GM12878 (cell line): ENCODE results near the gene NCKAP5. TPM values are rescaled to one million over a fixed set of nuclear protein-coding genes. Genes with fewer than 3 reads are reported as not detected.

ENCODE experiments used
- ATAC-seq: fragments of 200-7000 bp; cut with Tn5 transposase; 3 replicates; pipeline ENCODE4 v1.9.1; 2020; ENCODE audit warnings: mild to moderate bottlenecking, moderate library complexity
- BruUV-seq: library from RNA; stranded (reverse); fragments of 400-500 nt; replicated peaks from 2 replicates; lab custom pipeline; 2021; lab: Mats Ljungman, UMichigan
- CTCF ChIA-PET: fragments of 300-600 bp; sonication (Branson Sonifier 250); formaldehyde crosslinking; extraction: SDS; loops from one replicate; lab custom pipeline; 2021; ENCODE audit warnings: inconsistent platforms; lab: Yijun Ruan, JAX
- POLR2A ChIA-PET: fragments of 350-600 bp; formaldehyde crosslinking; extraction: SDS; loops from one replicate; lab custom pipeline; 2021; ENCODE audit warnings: inconsistent platforms; lab: Charles Lee
- RAD21 ChIA-PET: fragments of 300-600 bp; sonication (Branson Sonifier 250); formaldehyde crosslinking; loops from one replicate; lab custom pipeline; 2023; ENCODE audit warnings: antibody characterized with exemption; ENCODE audit not compliant: unreplicated experiment; lab: Charles Lee
- SMC1A ChIA-PET: fragments of 300-600 bp; sonication (Branson Sonifier 250); formaldehyde crosslinking; loops from one replicate; lab custom pipeline; 2023; ENCODE audit not compliant: unreplicated experiment, uncharacterized antibody; lab: Charles Lee
- DNase-seq: peaks from one replicate; pipeline ENCODE4 v3.0.0-alpha.2; 2011; ENCODE audit warnings: low read depth, low spot score
- FAIRE-seq: peaks from 3 replicates; lab custom pipeline; 2011; peaks lifted over from hg19 to GRCh38; lab: Jason Lieb, UNC
- H2AFZ ChIP-seq: 2 replicates; pipeline ENCODE4 v1.6.0; 2011; ENCODE audit warnings: low read depth, low read length, control low read depth; ENCODE audit not compliant: control insufficient read depth
- H3K27ac ChIP-seq: 2 replicates; pipeline ENCODE4 v1.5.1; 2011; ENCODE audit warnings: control low read depth; ENCODE audit not compliant: control insufficient read depth, insufficient read depth
- H3K27me3 ChIP-seq, 2 experiments: replicated peaks in 1 of 2; 2 replicates each; pipeline versions ENCODE4 v1.6.0 to v1.6.1; 2011; ENCODE audit warnings: low read length in 1 of 2; ENCODE audit not compliant: control insufficient read depth in 2 of 2, insufficient read depth in 2 of 2
- H3K36me3 ChIP-seq, 2 experiments: 2 replicates each; pipeline ENCODE4 v1.5.1; 2011; ENCODE audit warnings: low read length in 1 of 2; ENCODE audit not compliant: control insufficient read depth in 2 of 2, insufficient read depth in 2 of 2
- H3K4me1 ChIP-seq: 2 replicates; pipeline ENCODE4 v1.6.1; 2011; ENCODE audit warnings: mild to moderate bottlenecking, low read length, moderate library complexity, mixed read lengths; ENCODE audit not compliant: control insufficient read depth, insufficient read depth
- H3K4me2 ChIP-seq: 2 replicates; pipeline ENCODE4 v1.6.0; 2011; ENCODE audit warnings: control low read depth; ENCODE audit not compliant: control insufficient read depth, insufficient read depth
- H3K4me3 ChIP-seq: fragments of 200-600 bp; sonication (generic); 2 replicates; pipeline ENCODE4 v1.5.1; 2016
- H3K79me2 ChIP-seq: 2 replicates; pipeline ENCODE4 v1.6.0; 2011; ENCODE audit warnings: low read length; ENCODE audit not compliant: control insufficient read depth, insufficient read depth
- H3K9ac ChIP-seq: 2 replicates; pipeline ENCODE4 v1.8.0; 2011; ENCODE audit warnings: low read length, control low read depth, mixed read lengths; ENCODE audit not compliant: control insufficient read depth, insufficient read depth
- H3K9me3 ChIP-seq: replicated peaks from 3 replicates; pipeline ENCODE4 v1.5.1; 2011; ENCODE audit warnings: mild to moderate bottlenecking, low read length; ENCODE audit not compliant: control insufficient read depth, insufficient read depth
- H4K20me1 ChIP-seq: 2 replicates; pipeline ENCODE4 v1.6.0; 2011; ENCODE audit not compliant: control insufficient read depth, insufficient read depth
- BCL11A ChIP-seq: IDR thresholded peaks from 2 replicates; pipeline ENCODE4 v1.6.1; 2011; ENCODE audit warnings: low read depth, low read length
- CBX3 ChIP-seq: fragments of 200-600 bp; sonication (generic); IDR thresholded peaks from 2 replicates; pipeline ENCODE4 v1.6.1; 2016; ENCODE audit warnings: low read depth, borderline replicate concordance
- ZNF274 ChIP-seq: IDR thresholded peaks from one replicate; pipeline ENCODE4 v1.8.0; 2011; ENCODE audit not compliant: insufficient read length, insufficient read depth
- ZNF687 ChIP-seq: fragments of 450-650 bp; IDR thresholded peaks from 2 replicates; pipeline ENCODE4 v1.6.1; 2017; ENCODE audit warnings: mild to moderate bottlenecking, moderate library complexity
- WGBS: methylation state at CpG from one replicate; pipeline ENCODE4 v1.1.6; 2016; ENCODE audit warnings: low lambda C conversion rate; ENCODE audit not compliant: insufficient replicate concordance, insufficient coverage; ENCODE audit errors: missing lambda C conversion rate; 5-methylcytosine and 5-hydroxymethylcytosine counted together
- in situ Hi-C: fragments of 300-500 bp; cut with MboI; formaldehyde crosslinking; loops from 9 replicates; pipeline ENCODE4 v1.14.3; 2018; ENCODE audit warnings: mixed read lengths
- intact Hi-C: fragments of 100-400 bp; cut with micrococcal nuclease; formaldehyde crosslinking; loops from one replicate; pipeline ENCODE4 v1.14.2; 2022; ENCODE audit not compliant: unreplicated experiment
- polyA plus RNA-seq, 11 experiments: library from polyadenylated mRNA; depleted of rRNA in 4 of 11; unstranded in 6 of 11; stranded (reverse) in 5 of 11; fragments of >200 nt; fragmentation: Nextera tagmentation in 4 of 11; fragmentation: Illumina TruSeq in 1 of 11; extraction: Ambion mirVana in 4 of 11; extraction: Trizol in 1 of 11; gene quantifications; 1 replicate in 1 of 11; 2 replicates in 10 of 11; pipeline versions ENCODE4 v1.2.1 to v1.2.3, GENCODE V29; 2011 to 2016; ENCODE audit warnings: inconsistent platforms in 2 of 11, missing spikeins in 2 of 11, low read depth in 1 of 11
- total RNA-seq, 4 experiments: library from RNA; depleted of rRNA in 3 of 4; stranded (reverse); fragments of >200 nt in 3 of 4; fragmentation: Illumina TruSeq in 1 of 4; extraction: Trizol in 1 of 4; gene quantifications; 2 replicates each; pipeline versions ENCODE4 v1.2.1 to v1.2.3, GENCODE V29; 2013 to 2021

The NCKAP5 gene
- total and polyA plus RNA-seq, 10 of the 15 experiments (the other 5 are each of a cell fraction or from before 2014, with no cell fraction given): 0.06 to 0.44 (median 0.16) TPM

- Histone ChIP-seq H3K27ac (no peak overlapping the region), H4K20me1 (no peaks in the 10 kb centered on the region), H3K4me3 (no peak overlapping the region), H2AFZ (no peak overlapping the region), H3K9me3 (no peaks in the 10 kb centered on the region), H3K4me2 (no peak overlapping the region), H3K4me1 (no peaks in the 10 kb centered on the region), H3K27me3 (no peaks in the 10 kb centered on the region), H3K9ac (no peak overlapping the region), H3K79me2 (no peaks in the 10 kb centered on the region), H3K36me3 (no peaks in the 10 kb centered on the region)
- CTCF ChIA-PET: no interaction called here
- no peak for FAIRE-seq
- RAD21 ChIA-PET: interaction anchor here (0.7 to 0.9 kb wide), 2 partner anchors 28 to 645 kb away, joined by 3 to 4 read pairs; no protein-coding TSS in a partner anchor
- POLR2A ChIA-PET: interaction anchor here (0.6 kb wide), 1 partner anchor 13 kb away, joined by 5 read pairs; no protein-coding TSS in a partner anchor
- TF ChIP-seq BCL11A (no peak), ZNF274 (no peak), CBX3 (no peak), ZNF687 (no peak)
- SMC1A ChIA-PET: interaction anchor here (0.7 kb wide), 1 partner anchor 378 kb away, joined by 4 read pairs; no protein-coding TSS in a partner anchor
- intact Hi-C loops: no loop called here
- no peak for DNase-seq
- no TSS peak for BruUV-seq
- 22% methylated on average over 1 of the region's 1 CpG for WGBS
- no peak for ATAC-seq
- in situ Hi-C loops: no loop called here
Measured at GRCh38 chr2:133235968-133236367, 332.3 kb downstream of the NCKAP5 start.
